ENCODE results near the gene VIM.

GRCh38 chr10:17234431-17234945 is 6.4 kb downstream of the VIM start:
- TF ChIP-seq CTCF (IDR thresholded peaks at IDR 0.05) (no peak), EP300 (IDR thresholded peaks at IDR 0.05) (no peak), POLR2A (IDR thresholded peaks at IDR 0.05) (no peak)

Data from sigmoid colon (tissue), 4 donors.